ENCODE results near the gene SARM1. TPM values are rescaled to one million over a fixed set of nuclear protein-coding genes. Genes with fewer than 3 reads are reported as not detected.

SARM1 gene
- total and polyA plus RNA-seq, 2 donors (not counting 3 experiments of a cell fraction or from before 2014, with no cell fraction given): 5.6 to 7.0 TPM

- Histone ChIP-seq H4K20me1 (replicated peaks; ENCODE audit: control insufficient read depth, extremely low read depth, insufficient read depth, low read length) (no peaks in the 10 kb centered on the region), H3K4me2 (ENCODE audit: insufficient read depth, low read length) (no peak overlapping the region), H3K4me1 (ENCODE audit: control insufficient read depth, extremely low read depth, insufficient read depth, low read length) (no peaks in the 10 kb centered on the region), H3K9me1 (replicated peaks; ENCODE audit: control insufficient read depth, extremely low read depth, insufficient read depth, low read length) (no peaks in the 10 kb centered on the region), H3K27me3 (ENCODE audit: control insufficient read depth in 2 of 2, insufficient read depth in 2 of 2, low read length in 2 of 2) (no peaks in the 10 kb centered on the region), H3K36me3 (ENCODE audit: control insufficient read depth in 2 of 2, extremely low read depth in 1 of 2, insufficient read depth in 2 of 2, low read length in 2 of 2) (peaks cover 16 to 19% of the 10 kb centered on the region in 2 experiments), H3K27ac (ENCODE audit: insufficient read depth, low read depth, low read length) (no peak overlapping the region), H3K9me3 (replicated peaks; ENCODE audit: control insufficient read depth, insufficient read depth, low read length) (no peaks in the 10 kb centered on the region), H3K4me3 (replicated peaks in 1 of 3; ENCODE audit: insufficient read depth in 1 of 3, low read depth in 1 of 3, low read length in 3 of 3) (no peak overlapping the region), H2AFZ (ENCODE audit: low read depth, low read length) (no peak overlapping the region), H3K79me2 (ENCODE audit: control insufficient read depth, insufficient read depth, low read length) (peaks cover 10% of the 10 kb centered on the region), H3K9ac (replicated peaks; ENCODE audit: extremely low read depth, insufficient read depth, low read length) (no peak overlapping the region)
- FAIRE-seq (no peak), DNase-seq (ENCODE audit: low read depth, low spot score) (no peak)
- dilution Hi-C loops (cut with MboI; ENCODE audit: extremely low pct_ligation_motif_present, low sequenced_read_pairs): no loop called here
- no TSS peak for BruUV-seq (replicated peaks)
- POLR2A ChIA-PET: no interaction called here
- no peak for TF ChIP-seq FOS (IDR thresholded peaks at IDR 0.05; ENCODE audit: borderline replicate concordance, insufficient read depth, low read length)
- no peak for TF ChIP-seq EZH2 (IDR thresholded peaks at IDR 0.05; ENCODE audit: borderline replicate concordance, low read depth, low read length, severe bottlenecking)
- no peak for TF ChIP-seq JUN (IDR thresholded peaks at IDR 0.05; ENCODE audit: borderline replicate concordance, insufficient read depth, insufficient read length, low read depth)
- TF ChIP-seq CTCF (IDR thresholded peaks at IDR 0.05; ENCODE audit: extremely low read depth in 1 of 2, insufficient read depth in 1 of 2, low read depth in 1 of 2, low read length in 2 of 2): no peak
- TF ChIP-seq POLR2A (IDR thresholded peaks at IDR 0.05; ENCODE audit: low read depth, low read length): no peak
- no peak for TF ChIP-seq MYC (IDR thresholded peaks at IDR 0.05; ENCODE audit: low read depth, low read length)
- no peak for TF ChIP-seq POLR2AphosphoS5 (IDR thresholded peaks at IDR 0.05; ENCODE audit: insufficient read depth, low read depth, low read length)
- TF ChIP-seq GATA2 (IDR thresholded peaks at IDR 0.05; ENCODE audit: insufficient read depth, insufficient read length, low read depth, low read length): no peak
- no peak for TF ChIP-seq MAX (IDR thresholded peaks at IDR 0.05; ENCODE audit: insufficient read depth, insufficient read length)
- CTCF ChIA-PET: no interaction called here
- intact Hi-C loops (cut with micrococcal nuclease): no loop called here
Observed at GRCh38 chr17:28328325-28328724, 43.2 kb upstream of the SARM1 start.
